ENCODE measurements around the gene SPTLC3. TPM values are rescaled to one million over a fixed set of nuclear protein-coding genes. Genes with fewer than 3 reads are reported as not detected.

The SPTLC3 gene
- total RNA-seq, 1 donor from 2014 or later = 0.41 TPM

GRCh38 chr20:12998046-12998445 is 10.7 kb upstream of the SPTLC3 start:
- Mint-ChIP-seq H3K27ac (ENCODE audit: unreplicated experiment) (no peak overlapping the region), H3K4me3 (ENCODE audit: unreplicated experiment) (no peak overlapping the region), H3K4me1 (ENCODE audit: unreplicated experiment) (no peaks in the 10 kb centered on the region), H3K36me3 (ENCODE audit: low read depth, unreplicated experiment) (no peaks in the 10 kb centered on the region), H3K9me3 (ENCODE audit: unreplicated experiment) (no peaks in the 10 kb centered on the region), H3K27me3 (ENCODE audit: unreplicated experiment) (no peaks in the 10 kb centered on the region)
- TF ChIP-seq CTCF (IDR thresholded peaks at IDR 0.05; ENCODE audit: unreplicated experiment) = no peak
- DNase-seq (ENCODE audit: low spot score) = no peak

GRCh38 chr20:12999201-12999600 is 9.6 kb upstream of the SPTLC3 start:
- Mint-ChIP-seq H3K27ac (ENCODE audit: unreplicated experiment) (no peak overlapping the region), H3K4me1 (ENCODE audit: unreplicated experiment) (no peaks in the 10 kb centered on the region), H3K9me3 (ENCODE audit: unreplicated experiment) (no peaks in the 10 kb centered on the region), H3K27me3 (ENCODE audit: unreplicated experiment) (no peaks in the 10 kb centered on the region), H3K4me3 (ENCODE audit: unreplicated experiment) (no peak overlapping the region), H3K36me3 (ENCODE audit: low read depth, unreplicated experiment) (no peaks in the 10 kb centered on the region)
- DNase-seq (ENCODE audit: low spot score) = no peak
- no peak for TF ChIP-seq CTCF (IDR thresholded peaks at IDR 0.05; ENCODE audit: unreplicated experiment)

GRCh38 chr20:13002251-13002650 is 6.5 kb upstream of the SPTLC3 start:
- Mint-ChIP-seq H3K27me3 (ENCODE audit: unreplicated experiment) (no peaks in the 10 kb centered on the region), H3K27ac (ENCODE audit: unreplicated experiment) (no peak overlapping the region), H3K9me3 (ENCODE audit: unreplicated experiment) (no peaks in the 10 kb centered on the region), H3K4me3 (ENCODE audit: unreplicated experiment) (no peak overlapping the region), H3K36me3 (ENCODE audit: low read depth, unreplicated experiment) (no peaks in the 10 kb centered on the region), H3K4me1 (ENCODE audit: unreplicated experiment) (no peaks in the 10 kb centered on the region)
- TF ChIP-seq CTCF (IDR thresholded peaks at IDR 0.05; ENCODE audit: unreplicated experiment) = no peak
- no peak for DNase-seq (ENCODE audit: low spot score)

- Mint-ChIP-seq H3K4me1 (ENCODE audit: unreplicated experiment) (peaks cover 6% of the 10 kb centered on the region), H3K4me3 (ENCODE audit: unreplicated experiment) (no peak overlapping the region), H3K27me3 (ENCODE audit: unreplicated experiment) (no peaks in the 10 kb centered on the region), H3K36me3 (ENCODE audit: low read depth, unreplicated experiment) (no peaks in the 10 kb centered on the region), H3K27ac (ENCODE audit: unreplicated experiment) (no peak overlapping the region), H3K9me3 (ENCODE audit: unreplicated experiment) (no peaks in the 10 kb centered on the region)
- no peak for DNase-seq (ENCODE audit: low spot score)
- TF ChIP-seq CTCF (IDR thresholded peaks at IDR 0.05; ENCODE audit: unreplicated experiment) = no peak
These were observed 1.9 kb upstream of the SPTLC3 start for GRCh38 chr20:13006825-13007224.

- no peak for TF ChIP-seq CTCF (IDR thresholded peaks at IDR 0.05; ENCODE audit: unreplicated experiment)
- peaks cover 6% of the 10 kb centered on the region for H3K4me1 Mint-ChIP-seq (ENCODE audit: unreplicated experiment)
- DNase-seq (ENCODE audit: low spot score) = no peak
- H3K36me3 Mint-ChIP-seq (ENCODE audit: low read depth, unreplicated experiment) = no peaks in the 10 kb centered on the region
- no peak overlapping the region for H3K4me3 Mint-ChIP-seq (ENCODE audit: unreplicated experiment)
- H3K27ac Mint-ChIP-seq (ENCODE audit: unreplicated experiment) = no peak overlapping the region
- H3K9me3 Mint-ChIP-seq (ENCODE audit: unreplicated experiment) = no peaks in the 10 kb centered on the region
- H3K27me3 Mint-ChIP-seq (ENCODE audit: unreplicated experiment) = no peaks in the 10 kb centered on the region
These were observed 1.2 kb upstream of the SPTLC3 start for GRCh38 chr20:13007596-13007995.
